Mucosa of descending colon (tissue), 3 donors: ENCODE results near the gene MBNL2. TPM values are rescaled to one million over a fixed set of nuclear protein-coding genes. Genes with fewer than 3 reads are reported as not detected.

Source experiments
- ATAC-seq: fragments of 200-7000 bp; cut with Tn5 transposase; one replicate; pipeline ENCODE4 v1.9.1; 2020; ENCODE audit warnings: mild to moderate bottlenecking, moderate library complexity
- DNase-seq, 3 donors: peaks; one replicate each; pipeline ENCODE4 v3.0.0-alpha.2; 2020
- H3K36me3 ChIP-seq: fragments of 200-600 bp; one replicate; pipeline ENCODE4 v1.8.0; 2021; ENCODE audit warnings: low read depth, mild to moderate bottlenecking
- H3K4me1 ChIP-seq: fragments of 200-600 bp; one replicate; pipeline ENCODE4 v1.8.0; 2021; ENCODE audit warnings: low read depth, mild to moderate bottlenecking
- H3K4me3 ChIP-seq: fragments of 200-600 bp; one replicate; pipeline ENCODE4 v1.8.0; 2021; ENCODE audit warnings: mild to moderate bottlenecking
- H3K9me3 ChIP-seq: fragments of 200-600 bp; one replicate; pipeline ENCODE4 v1.8.0; 2021; ENCODE audit warnings: mild to moderate bottlenecking
- CTCF ChIP-seq: fragments of 200-600 bp; IDR thresholded peaks from one replicate; pipeline ENCODE4 v1.8.0; 2022; ENCODE audit warnings: antibody characterized with exemption, mild to moderate bottlenecking
- intact Hi-C, 2 donors: fragments of 100-400 bp; cut with DNase I in 1 of 2; cut with micrococcal nuclease in 1 of 2; formaldehyde crosslinking; loops; one replicate each; pipeline versions ENCODE4 v1.11.0 to v1.11.1; 2022; cut with DNase I, micrococcal nuclease
- total RNA-seq, 3 donors: library from RNA; stranded (reverse); fragmentation: NEBNext Ultra II Directional in 2 of 3; extraction: Animal tissue kit (Norgen Biotek cat#: 25700) in 2 of 3; gene quantifications; one replicate each; pipeline versions ENCODE4 v1.2.1 to v1.2.4, GENCODE V29; 2021 to 2023
- donor health status: DM: no; HTN: no; CAD: no; lungs with moderate emphysema.
- donor health status: DM: no; HTN: no; CAD: no.
- donor health status: DM: no; HTN: yes; CAD: no.

MBNL2 gene
- total RNA-seq, 3 donors from 2014 or later, result 41.0 to 75.1 (median 47.2) TPM

- H3K4me3 ChIP-seq, result no peak overlapping the region
- no peaks in the 10 kb centered on the region for H3K36me3 ChIP-seq
- no peaks in the 10 kb centered on the region for H3K4me1 ChIP-seq
- DNase-seq (no peak), ATAC-seq (no peak)
- intact Hi-C loops, result no loop called here
- H3K9me3 ChIP-seq, result no peaks in the 10 kb centered on the region
- TF ChIP-seq CTCF, result no peak
Measured at GRCh38 chr13:97376981-97377380, 154.8 kb downstream of the MBNL2 start.

- no peaks in the 10 kb centered on the region for H3K36me3 ChIP-seq
- TF ChIP-seq CTCF, result no peak
- intact Hi-C loops, result no loop called here
- no peaks in the 10 kb centered on the region for H3K9me3 ChIP-seq
- DNase-seq, result no peak
- no peak overlapping the region for H3K4me3 ChIP-seq
- no peaks in the 10 kb centered on the region for H3K4me1 ChIP-seq
- ATAC-seq, result no peak
Measured at GRCh38 chr13:97379386-97379785, 157.3 kb downstream of the MBNL2 start.

- ATAC-seq, result no peak
- no peak for DNase-seq
Measured at GRCh38 chr13:97380696-97381095, 158.6 kb downstream of the MBNL2 start.

GRCh38 chr13:97381189-97381588 lies 159.1 kb downstream of the MBNL2 start:
- Histone ChIP-seq H3K4me3 (no peak overlapping the region), H3K4me1 (no peaks in the 10 kb centered on the region), H3K36me3 (no peaks in the 10 kb centered on the region), H3K9me3 (no peaks in the 10 kb centered on the region)
- intact Hi-C loops, result no loop called here
- no peak for DNase-seq
- ATAC-seq, result no peak
- no peak for TF ChIP-seq CTCF

More at GRCh38 chr13:97380696-97381095, 158.6 kb downstream of the MBNL2 start:
- Histone ChIP-seq H3K36me3 (no peaks in the 10 kb centered on the region), H3K9me3 (no peaks in the 10 kb centered on the region), H3K4me1 (no peaks in the 10 kb centered on the region), H3K4me3 (no peak overlapping the region)
- TF ChIP-seq CTCF, result no peak
- intact Hi-C loops, result no loop called here

- no peaks in the 10 kb centered on the region for H3K36me3 ChIP-seq
- no peak overlapping the region for H3K4me3 ChIP-seq
- TF ChIP-seq CTCF, result no peak
- no peaks in the 10 kb centered on the region for H3K9me3 ChIP-seq
- ATAC-seq (no peak), DNase-seq (no peak)
- no peaks in the 10 kb centered on the region for H3K4me1 ChIP-seq
- intact Hi-C loops, result no loop called here
Measured at GRCh38 chr13:97382276-97382675, 160.1 kb downstream of the MBNL2 start.

- TF ChIP-seq CTCF, result no peak
- Histone ChIP-seq H3K36me3 (no peaks in the 10 kb centered on the region), H3K4me3 (no peak overlapping the region), H3K9me3 (no peaks in the 10 kb centered on the region), H3K4me1 (no peaks in the 10 kb centered on the region)
- intact Hi-C loops, result no loop called here
- ATAC-seq, result no peak
- DNase-seq, result no peak
Measured at GRCh38 chr13:97384371-97384770, 162.2 kb downstream of the MBNL2 start.
